ENCODE results near the gene JDP2.
A peak's percentile ranks its signal among the peaks of the same experiment; 100 is the strongest.

The JDP2 gene

GRCh38 chr14:75399843-75400775 is 27.7 kb upstream of the JDP2 start:
- DNase-seq (ENCODE audit: low read depth), result peak; percentile 93
- TF ChIP-seq, protein P1, sequence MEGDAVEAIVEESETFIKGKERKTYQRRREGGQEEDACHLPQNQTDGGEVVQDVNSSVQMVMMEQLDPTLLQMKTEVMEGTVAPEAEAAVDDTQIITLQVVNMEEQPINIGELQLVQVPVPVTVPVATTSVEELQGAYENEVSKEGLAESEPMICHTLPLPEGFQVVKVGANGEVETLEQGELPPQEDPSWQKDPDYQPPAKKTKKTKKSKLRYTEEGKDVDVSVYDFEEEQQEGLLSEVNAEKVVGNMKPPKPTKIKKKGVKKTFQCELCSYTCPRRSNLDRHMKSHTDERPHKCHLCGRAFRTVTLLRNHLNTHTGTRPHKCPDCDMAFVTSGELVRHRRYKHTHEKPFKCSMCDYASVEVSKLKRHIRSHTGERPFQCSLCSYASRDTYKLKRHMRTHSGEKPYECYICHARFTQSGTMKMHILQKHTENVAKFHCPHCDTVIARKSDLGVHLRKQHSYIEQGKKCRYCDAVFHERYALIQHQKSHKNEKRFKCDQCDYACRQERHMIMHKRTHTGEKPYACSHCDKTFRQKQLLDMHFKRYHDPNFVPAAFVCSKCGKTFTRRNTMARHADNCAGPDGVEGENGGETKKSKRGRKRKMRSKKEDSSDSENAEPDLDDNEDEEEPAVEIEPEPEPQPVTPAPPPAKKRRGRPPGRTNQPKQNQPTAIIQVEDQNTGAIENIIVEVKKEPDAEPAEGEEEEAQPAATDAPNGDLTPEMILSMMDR (conservative IDR thresholded peaks at IDR 0.05; ENCODE audit: low read depth, low read length), result no peak
- H3K4me3 ChIP-seq (ENCODE audit: low read length), result no peak overlapping the region

DNA sequence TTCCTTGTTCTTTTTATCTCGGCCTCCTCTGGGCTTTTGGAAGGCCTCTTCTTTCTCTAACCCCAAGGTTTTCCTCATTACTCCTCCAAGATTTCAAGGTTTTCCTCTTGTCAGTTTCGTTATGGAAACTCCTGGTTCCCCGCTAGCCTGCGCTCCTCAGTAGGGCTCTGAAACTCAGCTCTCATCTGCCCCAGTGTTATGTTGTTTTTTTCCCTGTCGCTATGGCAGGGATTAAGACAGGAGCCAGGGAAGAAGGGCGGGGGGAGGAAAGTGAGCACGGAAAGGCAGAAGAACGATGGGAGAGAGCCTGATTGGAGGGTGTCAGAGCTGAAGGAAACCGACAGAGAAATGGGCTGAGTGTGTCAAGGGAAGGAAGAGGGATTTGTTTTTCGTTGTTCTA is 26.5 kb upstream of the JDP2 start:
- TF ChIP-seq, protein P1 (conservative IDR thresholded peaks at IDR 0.05; ENCODE audit: low read depth, low read length), result no peak
- DNase-seq (ENCODE audit: low read depth), result peak; percentile 81
- H3K4me3 ChIP-seq (ENCODE audit: low read length), result no peak overlapping the region

DNA sequence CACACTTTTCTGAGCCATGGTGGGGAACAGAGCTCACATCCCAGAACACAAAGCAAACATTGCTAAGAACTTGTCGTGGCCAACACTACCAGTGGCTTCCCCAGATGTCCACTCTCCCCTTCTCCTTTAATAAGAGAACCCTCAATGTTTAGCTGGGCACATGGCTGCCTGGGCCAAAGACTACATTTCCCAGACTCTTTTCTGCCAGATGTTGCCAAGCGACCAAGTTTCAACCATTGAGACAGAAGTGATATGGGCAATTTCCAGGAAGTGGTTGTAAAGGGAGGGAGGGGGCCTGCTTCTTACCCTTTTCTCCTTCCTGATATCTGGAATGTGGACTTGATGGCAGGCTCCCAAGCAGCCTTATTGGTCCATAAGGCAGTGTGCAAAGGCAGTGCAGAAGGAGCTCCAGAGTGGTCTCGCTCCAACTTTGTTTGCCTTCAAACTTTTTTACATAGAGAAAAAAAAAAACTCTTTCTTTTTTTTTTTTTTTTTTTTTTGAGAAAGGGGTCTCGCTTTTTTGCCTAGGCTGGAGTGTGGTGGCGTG is 24.9 kb upstream of the JDP2 start:
- no peak for DNase-seq (ENCODE audit: low read depth)
- TF ChIP-seq, protein P1 (conservative IDR thresholded peaks at IDR 0.05; ENCODE audit: low read depth, low read length), result no peak
- H3K4me3 ChIP-seq (ENCODE audit: low read length), result no peak overlapping the region

DNA sequence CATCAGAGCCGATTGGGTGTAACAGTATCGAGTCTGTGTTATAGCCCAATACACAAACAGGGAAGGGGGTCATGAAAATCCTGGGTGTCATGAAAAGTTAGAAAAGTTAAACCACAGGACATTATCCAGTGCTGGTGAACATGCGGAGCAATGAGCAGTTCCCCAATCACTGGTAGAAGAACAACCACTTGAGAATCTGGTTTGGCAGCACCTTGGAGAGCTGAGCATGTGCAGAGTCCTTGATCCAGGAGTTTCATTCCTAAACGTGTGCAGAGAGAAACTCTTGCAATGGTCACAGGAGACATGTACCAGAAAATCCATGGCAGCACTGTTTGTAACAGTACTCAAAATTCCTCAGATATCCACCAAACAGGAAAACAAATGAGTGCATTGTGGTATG is 23.0 kb upstream of the JDP2 start:
- DNase-seq (ENCODE audit: low read depth), result no peak
- TF ChIP-seq, protein P1 (conservative IDR thresholded peaks at IDR 0.05; ENCODE audit: low read depth, low read length), result no peak
- H3K4me3 ChIP-seq (ENCODE audit: low read length), result no peak overlapping the region

DNA sequence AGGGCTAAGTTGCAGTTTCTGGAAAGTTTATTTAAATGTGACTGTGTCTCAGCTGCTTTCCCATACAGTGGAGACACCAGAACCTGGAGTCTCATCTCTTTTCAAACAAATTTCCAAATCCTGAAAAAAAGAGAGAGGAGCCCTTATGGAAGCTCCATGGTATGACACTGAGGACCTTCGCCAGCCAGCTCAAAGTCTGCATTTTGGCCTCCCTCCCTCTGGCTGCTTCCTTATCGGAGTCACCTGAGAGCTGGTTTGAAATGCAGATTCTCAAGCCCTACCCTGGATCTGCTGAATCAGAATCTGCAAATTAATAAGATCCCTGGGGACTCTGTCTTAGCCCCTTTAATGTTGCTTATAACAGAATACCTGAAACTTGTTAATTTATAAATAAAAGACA is 21.7 kb upstream of the JDP2 start:
- TF ChIP-seq, protein P1 (conservative IDR thresholded peaks at IDR 0.05; ENCODE audit: low read depth, low read length), result no peak
- H3K4me3 ChIP-seq (ENCODE audit: low read length), result no peak overlapping the region

GRCh38 chr14:75406856-75407255 is 21.0 kb upstream of the JDP2 start:
- no peak overlapping the region for H3K4me3 ChIP-seq (ENCODE audit: low read length)
- DNase-seq (ENCODE audit: low read depth), result no peak
- TF ChIP-seq, protein P1 (conservative IDR thresholded peaks at IDR 0.05; ENCODE audit: low read depth, low read length), result no peak

More for the DNA sequence above, 21.7 kb upstream of the JDP2 start:
- DNase-seq (ENCODE audit: low read depth), result no peak

All from retinal pigment epithelial cell (primary cell).